Measurements from ENCODE around the gene METRNL.
"Not testable (repeated sequence)": the region's sequence is repeated elsewhere in the genome, so short reads cannot be mapped to it uniquely, and the experiment has no call there.

The METRNL gene

GRCh38 chr17:83123896-83124801 is 44.7 kb downstream of the METRNL start:
- H3K27ac Mint-ChIP-seq, result no peak overlapping the region
- H3K27me3 Mint-ChIP-seq, result peaks cover 60 to 78% of the 10 kb centered on the region in 2 donors
- H3K4me3 Mint-ChIP-seq, result no peak overlapping the region
- H3K9me3 Mint-ChIP-seq, result no peaks in the 10 kb centered on the region
- peaks cover 34 to 47% of the 10 kb centered on the region in 2 donors for H3K4me1 Mint-ChIP-seq
- no peaks in the 10 kb centered on the region for H3K36me3 Mint-ChIP-seq
- ATAC-seq (replicated peaks) (no peak), DNase-seq (no peak)

- ATAC-seq (replicated peaks), result no peak
- Mint-ChIP-seq H3K27ac (no peak overlapping the region), H3K4me1 (peaks cover 30 to 38% of the 10 kb centered on the region in 2 donors), H3K27me3 (peaks cover 61 to 82% of the 10 kb centered on the region in 2 donors), H3K9me3 (no peaks in the 10 kb centered on the region), H3K36me3 (no peaks in the 10 kb centered on the region), H3K4me3 (no peak overlapping the region)
- no peak for DNase-seq
These were observed 45.6 kb downstream of the METRNL start for GRCh38 chr17:83124871-83125514.

- peak overlapping the region; percentile 80 for H3K27ac Mint-ChIP-seq
- H3K36me3 Mint-ChIP-seq, result no peaks in the 10 kb centered on the region
- ATAC-seq (replicated peaks) (peak; percentile 80 to 81), DNase-seq (peak; percentile 37)
- H3K4me1 Mint-ChIP-seq, result peaks cover 24 to 31% of the 10 kb centered on the region in 2 donors
- H3K9me3 Mint-ChIP-seq, result no peaks in the 10 kb centered on the region
- H3K27me3 Mint-ChIP-seq, result peaks cover 57 to 81% of the 10 kb centered on the region in 2 donors
- H3K4me3 Mint-ChIP-seq, result peak overlapping the region in 1 of 2 donors; percentile 13
These were observed 46.3 kb downstream of the METRNL start for GRCh38 chr17:83125515-83126274.

- H3K27me3 Mint-ChIP-seq, result peaks cover 60 to 83% of the 10 kb centered on the region in 2 donors
- peak overlapping the region in 1 of 2 donors; percentile 13 for H3K4me3 Mint-ChIP-seq
- H3K27ac Mint-ChIP-seq, result no peak overlapping the region
These were observed 46.9 kb downstream of the METRNL start for GRCh38 chr17:83126275-83126811.

GRCh38 chr17:83127431-83128160 is 48.2 kb downstream of the METRNL start:
- H3K36me3 Mint-ChIP-seq, result no peaks in the 10 kb centered on the region
- peaks cover 18 to 19% of the 10 kb centered on the region in 2 donors for H3K4me1 Mint-ChIP-seq
- no peak for ATAC-seq (replicated peaks)
- no peak overlapping the region for H3K4me3 Mint-ChIP-seq
- DNase-seq, result no peak
- no peak overlapping the region for H3K27ac Mint-ChIP-seq
- H3K27me3 Mint-ChIP-seq, result peaks cover 54 to 76% of the 10 kb centered on the region in 2 donors
- H3K9me3 Mint-ChIP-seq, result no peaks in the 10 kb centered on the region

More at GRCh38 chr17:83126275-83126811, 46.9 kb downstream of the METRNL start:
- Mint-ChIP-seq H3K4me1 (peaks cover 24 to 29% of the 10 kb centered on the region in 2 donors), H3K36me3 (no peaks in the 10 kb centered on the region), H3K9me3 (no peaks in the 10 kb centered on the region)
- ATAC-seq (replicated peaks) (no peak), DNase-seq (no peak)

- H3K4me1 Mint-ChIP-seq, result peaks cover 17 to 19% of the 10 kb centered on the region in 2 donors
- no peak overlapping the region for H3K4me3 Mint-ChIP-seq
- ATAC-seq (replicated peaks), result no peak
These were observed 49.2 kb downstream of the METRNL start for GRCh38 chr17:83128306-83129240.

GRCh38 chr17:83129676-83130075 is 50.3 kb downstream of the METRNL start:
- DNase-seq (no peak), ATAC-seq (replicated peaks) (no peak)
- peaks cover 44 to 60% of the 10 kb centered on the region in 2 donors for H3K27me3 Mint-ChIP-seq
- no peak overlapping the region for H3K27ac Mint-ChIP-seq
- H3K9me3 Mint-ChIP-seq, result no peaks in the 10 kb centered on the region
- H3K36me3 Mint-ChIP-seq, result no peaks in the 10 kb centered on the region
- H3K4me1 Mint-ChIP-seq, result peaks cover 17 to 19% of the 10 kb centered on the region in 2 donors
- no peak overlapping the region for H3K4me3 Mint-ChIP-seq

More at GRCh38 chr17:83128306-83129240, 49.2 kb downstream of the METRNL start:
- no peak for DNase-seq
- no peaks in the 10 kb centered on the region for H3K36me3 Mint-ChIP-seq
- H3K27ac Mint-ChIP-seq, result no peak overlapping the region
- H3K27me3 Mint-ChIP-seq, result peaks cover 49 to 67% of the 10 kb centered on the region in 2 donors
- H3K9me3 Mint-ChIP-seq, result no peaks in the 10 kb centered on the region

- no peak overlapping the region for H3K4me3 Mint-ChIP-seq
- DNase-seq, result no peak
These were observed 52.1 kb downstream of the METRNL start for GRCh38 chr17:83131401-83132011.

GRCh38 chr17:83132251-83133081 is 53.1 kb downstream of the METRNL start:
- H3K27ac Mint-ChIP-seq, result no peak overlapping the region
- ATAC-seq (replicated peaks) (no peak), DNase-seq (no peak)
- no peaks in the 10 kb centered on the region for H3K9me3 Mint-ChIP-seq
- H3K4me3 Mint-ChIP-seq, result no peak overlapping the region
- H3K36me3 Mint-ChIP-seq, result no peaks in the 10 kb centered on the region
- peaks cover 0 to 3% of the 10 kb centered on the region in 2 donors for H3K4me1 Mint-ChIP-seq
- H3K27me3 Mint-ChIP-seq, result peaks cover 32 to 37% of the 10 kb centered on the region in 2 donors

More at GRCh38 chr17:83131401-83132011, 52.1 kb downstream of the METRNL start:
- Mint-ChIP-seq H3K27me3 (peaks cover 28 to 47% of the 10 kb centered on the region in 2 donors), H3K36me3 (no peaks in the 10 kb centered on the region), H3K9me3 (no peaks in the 10 kb centered on the region), H3K27ac (no peak overlapping the region), H3K4me1 (peaks cover 3% of the 10 kb centered on the region in 2 donors)
- ATAC-seq (replicated peaks), result no peak

GRCh38 chr17:83133302-83134121 is 54.1 kb downstream of the METRNL start:
- Mint-ChIP-seq H3K36me3 (no peaks in the 10 kb centered on the region), H3K27me3 (peaks cover 27 to 30% of the 10 kb centered on the region in 2 donors), H3K27ac (no peak overlapping the region), H3K4me1 (peaks cover 0 to 3% of the 10 kb centered on the region in 2 donors), H3K9me3 (no peaks in the 10 kb centered on the region), H3K4me3 (no peak overlapping the region)
- ATAC-seq (replicated peaks) (no peak), DNase-seq (no peak)

GRCh38 chr17:83134456-83134855 is 55.0 kb downstream of the METRNL start:
- H3K9me3 Mint-ChIP-seq; H3K4me3 Mint-ChIP-seq; H3K27ac Mint-ChIP-seq; ATAC-seq (replicated peaks); H3K4me1 Mint-ChIP-seq; DNase-seq; H3K36me3 Mint-ChIP-seq: not testable (repeated sequence)
- H3K27me3 Mint-ChIP-seq, result peaks cover 20 to 22% of the 10 kb centered on the region in 2 donors

All from stimulated activated naive B cell treated with anti-CD40 and anti-IgM and Interleukin-4, amounts not matched to agents 10 μg/mL and 1 μg/mL and 100 μg/mL, for 72 hours (primary cell).